GM21447 (cell line): ENCODE results near the gene SPG11.
"Not testable (repeated sequence)": the region's sequence is repeated elsewhere in the genome, so short reads cannot be mapped to it uniquely, and the experiment has no call there.

Experiments used
- ATAC-seq: cut with Tn5 transposase; IDR thresholded peaks from one replicate; pipeline ENCODE4 v1.9.1; 2021; ENCODE audit not compliant: unreplicated experiment

Gene SPG11

GRCh38 chr15:44663410-44664308 is at the start of gene SPG11:
Gene SPG11, minus strand, starts transcription at chr15:44663662. Its CDS starts 15 bp downstream, at chr15:44663647.
- ATAC-seq, result peak; percentile 71

- no peak for ATAC-seq
Measured at GRCh38 chr15:44712346-44713005, 49.0 kb upstream of the SPG11 start.

GRCh38 chr15:44711743-44712345 is 48.4 kb upstream of the SPG11 start:
- ATAC-seq, result peak; percentile 15

GRCh38 chr15:44711096-44711742 is 47.8 kb upstream of the SPG11 start, which contains the start of the genes B2M and PATL2:
Gene B2M, plus strand, starts transcription at chr15:44711517. Its CDS starts 30 bp downstream, at chr15:44711547.
Gene PATL2, minus strand, starts transcription at chr15:44711323. Its CDS starts 34,833 bp downstream, at chr15:44676490.
- ATAC-seq, result peak; percentile 66

- ATAC-seq, result peak; percentile 27
Measured at GRCh38 chr15:44710236-44711095, 47.0 kb upstream of the SPG11 start.

- ATAC-seq, result no peak
Measured at GRCh38 chr15:44706946-44707636, 43.6 kb upstream of the SPG11 start.

GRCh38 chr15:44706401-44706800 is 42.9 kb upstream of the SPG11 start:
- ATAC-seq, result no peak

GRCh38 chr15:44705986-44706385 is 42.5 kb upstream of the SPG11 start:
- ATAC-seq, result no peak

GRCh38 chr15:44700676-44701075 is 37.2 kb upstream of the SPG11 start:
- not testable (repeated sequence) for ATAC-seq

- no peak for ATAC-seq
Measured at GRCh38 chr15:44698641-44699040, 35.2 kb upstream of the SPG11 start.

GRCh38 chr15:44697014-44697413 is 33.6 kb upstream of the SPG11 start:
- ATAC-seq, result no peak

GRCh38 chr15:44695294-44695693 is 31.8 kb upstream of the SPG11 start:
- no peak for ATAC-seq

- no peak for ATAC-seq
Measured at GRCh38 chr15:44694416-44694815, 31.0 kb upstream of the SPG11 start.

- no peak for ATAC-seq
Measured at GRCh38 chr15:44692659-44693058, 29.2 kb upstream of the SPG11 start.

- not testable (repeated sequence) for ATAC-seq
Measured at GRCh38 chr15:44690245-44690644, 26.8 kb upstream of the SPG11 start.

GRCh38 chr15:44689318-44689717 is 25.9 kb upstream of the SPG11 start:
- ATAC-seq, result not testable (repeated sequence)

GRCh38 chr15:44682809-44683682 is 19.6 kb upstream of the SPG11 start:
- ATAC-seq, result not testable (repeated sequence)

GRCh38 chr15:44682211-44682610 is 18.7 kb upstream of the SPG11 start:
- ATAC-seq, result no peak
